Stomach (tissue), 9 donors: ENCODE data around the gene TMEM154. TPM values are rescaled to one million over a fixed set of nuclear protein-coding genes. Genes with fewer than 3 reads are reported as not detected.

Source experiments
- DNase-seq, 2 donors: peaks; one replicate each; pipeline versions ENCODE4 v3.0.0 to v3.0.0-alpha.2; 2013 to 2019
- H3K27ac ChIP-seq, 5 donors: fragments of 200-600 bp in 4 of 5; sonication (generic) in 4 of 5; one replicate each; pipeline ENCODE4 v1.5.1; 2013 to 2019; ENCODE audit warnings: mild to moderate bottlenecking in 1 of 5, moderate library complexity in 1 of 5
- H3K27me3 ChIP-seq, 3 donors: fragments of 200-600 bp; sonication (generic); one replicate each; pipeline ENCODE4 v1.5.1; 2017 to 2019; ENCODE audit warnings: mixed run types in 1 of 3
- H3K36me3 ChIP-seq, 4 donors: fragments of 200-600 bp; sonication (generic); 1 replicate in 3 of 4; 2 replicates in 1 of 4; pipeline ENCODE4 v1.5.1; 2016 to 2019
- H3K4me1 ChIP-seq, 4 donors: fragments of 200-600 bp; sonication (generic); one replicate each; pipeline ENCODE4 v1.5.1; 2016 to 2019
- H3K4me3 ChIP-seq, 4 donors: fragments of 200-600 bp; sonication (generic) in 3 of 4; one replicate each; pipeline ENCODE4 v1.5.1; 2016 to 2019; ENCODE audit warnings: mild to moderate bottlenecking in 1 of 4
- H3K9me3 ChIP-seq, 4 donors: fragments of 200-600 bp; sonication (generic); one replicate each; pipeline ENCODE4 v1.5.1; 2016 to 2019
- EP300 ChIP-seq: sonication (generic); formaldehyde crosslinking; IDR thresholded peaks from one replicate; pipeline ENCODE4 v1.6.1; 2017; ENCODE audit warnings: antibody characterized with exemption
- POLR2A ChIP-seq, 4 donors: fragments of 450-650 bp; IDR thresholded peaks; one replicate each; pipeline ENCODE4 v1.6.1; 2016; ENCODE audit warnings: antibody characterized with exemption in 4 of 4, control low read depth in 2 of 4, mild to moderate bottlenecking in 1 of 4, moderate library complexity in 1 of 4
- POLR2AphosphoS5 ChIP-seq, 3 donors: sonication (generic); formaldehyde crosslinking; IDR thresholded peaks; one replicate each; pipeline ENCODE4 v1.6.1; 2016; ENCODE audit warnings: antibody characterized with exemption in 3 of 3
- WGBS, 5 donors: extraction: QIAGEN DNeasy Blood & Tissue Kit in 3 of 5; methylation state at CpG; one replicate each; pipeline versions ENCODE4 v1.1.5 to v1.1.7; 2013 to 2018; 5-methylcytosine and 5-hydroxymethylcytosine counted together
- intact Hi-C: fragments of 100-400 bp; cut with DNase I; formaldehyde crosslinking; loops from one replicate; pipeline ENCODE4 v1.15.1; 2023; ENCODE audit warnings: low total_unique reads
- polyA plus RNA-seq, 3 donors: library from polyadenylated mRNA; stranded (reverse); fragments of 200-250 nt; gene quantifications; one replicate each; pipeline ENCODE4 v1.2.3, GENCODE V29; 2013
- total RNA-seq, 5 donors: library from RNA; depleted of rRNA; stranded (reverse); fragments of >200 nt; gene quantifications; one replicate each; pipeline versions ENCODE4 v1.1.0 to v1.2.3, GENCODE V29; 2014 to 2016
- TF ChIP-seq, protein P1 (sequence below), 7 experiments: fragments of 450-650 bp in 4 of 7; fragments of 200-600 bp in 3 of 7; sonication (generic) in 3 of 7; IDR thresholded peaks; one replicate each; pipeline ENCODE4 v1.5.1; 2016 to 2019; ENCODE audit warnings: antibody characterized with exemption in 7 of 7, control low read depth in 2 of 7, mild to moderate bottlenecking in 1 of 7
- donor health status: healthy with polysubstance abuse.
- donor health status: Bipolar disorder and iron deficiency.
- donor health status: healthy.

Gene TMEM154
- total and polyA plus RNA-seq, 8 donors = under 0.01 to 5.5 (median 0.69) TPM

DNA sequence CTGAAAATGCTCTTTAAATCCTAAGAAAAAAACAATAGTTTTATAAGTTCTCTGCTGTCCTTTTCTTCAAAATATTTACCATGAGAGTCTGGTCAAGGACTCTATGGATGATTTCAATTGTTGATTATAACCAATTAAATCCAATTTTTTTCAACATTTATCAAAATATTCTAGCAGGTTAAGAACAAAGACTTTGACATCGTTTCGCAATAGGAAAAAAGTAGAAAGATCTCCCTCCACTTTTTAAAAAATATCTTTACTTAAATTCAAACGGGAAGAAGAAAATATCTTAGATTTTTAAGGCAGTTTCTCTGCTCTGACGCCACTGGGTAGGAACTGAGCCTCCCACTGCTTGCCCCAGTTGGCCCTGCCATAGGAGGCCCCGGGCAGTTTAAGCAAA lies 44.7 kb upstream of the TMEM154 start:
- no peak for DNase-seq
- H3K4me3 ChIP-seq = no peak overlapping the region
- H3K36me3 ChIP-seq = no peaks in the 10 kb centered on the region
- WGBS, 5 donors = 71 to 76% (median 76%) methylated on average over 5 of the region's 5 CpGs
- no peaks in the 10 kb centered on the region for H3K27me3 ChIP-seq
- intact Hi-C loops = no loop called here
- H3K4me1 ChIP-seq = no peaks in the 10 kb centered on the region
- no peak overlapping the region for H3K27ac ChIP-seq
- H3K9me3 ChIP-seq = no peaks in the 10 kb centered on the region
- TF ChIP-seq POLR2A (IDR thresholded peaks at IDR 0.05) = no peak
- TF ChIP-seq POLR2AphosphoS5 (IDR thresholded peaks at IDR 0.05) = no peak
- no peak for TF ChIP-seq EP300
- TF ChIP-seq, protein P1, sequence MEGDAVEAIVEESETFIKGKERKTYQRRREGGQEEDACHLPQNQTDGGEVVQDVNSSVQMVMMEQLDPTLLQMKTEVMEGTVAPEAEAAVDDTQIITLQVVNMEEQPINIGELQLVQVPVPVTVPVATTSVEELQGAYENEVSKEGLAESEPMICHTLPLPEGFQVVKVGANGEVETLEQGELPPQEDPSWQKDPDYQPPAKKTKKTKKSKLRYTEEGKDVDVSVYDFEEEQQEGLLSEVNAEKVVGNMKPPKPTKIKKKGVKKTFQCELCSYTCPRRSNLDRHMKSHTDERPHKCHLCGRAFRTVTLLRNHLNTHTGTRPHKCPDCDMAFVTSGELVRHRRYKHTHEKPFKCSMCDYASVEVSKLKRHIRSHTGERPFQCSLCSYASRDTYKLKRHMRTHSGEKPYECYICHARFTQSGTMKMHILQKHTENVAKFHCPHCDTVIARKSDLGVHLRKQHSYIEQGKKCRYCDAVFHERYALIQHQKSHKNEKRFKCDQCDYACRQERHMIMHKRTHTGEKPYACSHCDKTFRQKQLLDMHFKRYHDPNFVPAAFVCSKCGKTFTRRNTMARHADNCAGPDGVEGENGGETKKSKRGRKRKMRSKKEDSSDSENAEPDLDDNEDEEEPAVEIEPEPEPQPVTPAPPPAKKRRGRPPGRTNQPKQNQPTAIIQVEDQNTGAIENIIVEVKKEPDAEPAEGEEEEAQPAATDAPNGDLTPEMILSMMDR (IDR thresholded peaks at IDR 0.05) = no peak

DNA sequence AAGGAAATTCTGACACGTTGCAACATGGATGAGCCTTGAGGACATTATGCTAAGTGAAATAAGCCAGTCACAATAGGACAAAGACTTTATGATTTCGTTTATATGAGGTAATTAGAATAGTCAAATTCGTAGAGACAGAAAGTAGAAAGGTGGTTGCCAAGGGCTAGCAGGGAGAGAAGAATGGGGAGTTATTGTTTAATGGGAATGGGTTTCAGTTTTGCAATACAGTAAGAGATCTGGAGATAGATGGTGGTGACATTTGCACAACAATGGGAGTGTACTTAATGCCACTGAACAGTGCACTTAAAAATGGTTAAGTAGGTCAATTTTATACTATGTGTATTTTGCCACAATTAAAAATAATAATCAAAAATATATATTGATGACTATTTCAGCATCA lies 43.4 kb upstream of the TMEM154 start:
- 74 to 81% (median 79%) methylated on average over 3 of the region's 3 CpGs for WGBS, 5 donors
- intact Hi-C loops = no loop called here
- DNase-seq = no peak
- Histone ChIP-seq H3K36me3 (no peaks in the 10 kb centered on the region), H3K27ac (no peak overlapping the region), H3K27me3 (no peaks in the 10 kb centered on the region), H3K4me3 (no peak overlapping the region), H3K4me1 (no peaks in the 10 kb centered on the region), H3K9me3 (no peaks in the 10 kb centered on the region)
- TF ChIP-seq, protein P1 (IDR thresholded peaks at IDR 0.05) = no peak
- TF ChIP-seq POLR2AphosphoS5 (IDR thresholded peaks at IDR 0.05) (no peak), EP300 (no peak), POLR2A (IDR thresholded peaks at IDR 0.05) (no peak)

DNA sequence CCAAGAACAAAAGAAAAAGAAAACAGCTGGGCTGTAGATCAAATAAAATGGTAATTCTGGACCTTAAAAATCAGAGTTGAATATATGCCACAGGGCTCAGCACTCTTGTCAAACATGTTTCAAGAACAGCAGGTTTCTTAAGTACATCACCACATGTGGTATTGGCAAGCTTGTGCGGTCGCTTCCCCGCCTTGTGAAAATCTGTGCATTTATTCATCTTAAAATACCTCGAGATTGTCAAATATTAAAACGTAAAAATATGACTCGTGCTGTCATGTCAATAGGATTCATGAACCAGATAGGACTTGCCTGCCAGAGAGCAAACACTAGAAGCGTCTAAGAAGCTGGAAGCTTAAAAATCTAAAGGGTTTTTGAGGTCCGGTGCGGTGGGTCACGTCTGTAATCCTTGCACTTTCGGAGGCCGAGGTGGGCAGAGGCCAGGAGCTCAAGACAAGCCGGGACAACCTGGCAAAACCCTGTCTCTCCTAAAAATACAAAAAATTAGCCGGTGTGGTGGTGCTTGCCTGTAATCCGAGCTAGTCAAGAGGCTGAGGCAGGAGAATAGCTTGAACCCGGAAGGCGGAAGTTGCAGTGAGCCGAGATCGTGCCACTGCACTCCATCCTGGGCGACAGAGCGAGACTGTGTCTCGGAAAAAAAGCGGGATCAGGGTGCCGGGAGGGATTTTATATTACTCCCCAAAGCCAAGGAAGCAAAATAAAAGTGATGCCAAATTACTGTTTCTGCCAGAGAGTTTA lies 40.2 kb upstream of the TMEM154 start:
- TF ChIP-seq, protein P1 (IDR thresholded peaks at IDR 0.05) = no peak
- TF ChIP-seq POLR2AphosphoS5 (IDR thresholded peaks at IDR 0.05) (no peak), EP300 (no peak), POLR2A (IDR thresholded peaks at IDR 0.05) (no peak)

DNA sequence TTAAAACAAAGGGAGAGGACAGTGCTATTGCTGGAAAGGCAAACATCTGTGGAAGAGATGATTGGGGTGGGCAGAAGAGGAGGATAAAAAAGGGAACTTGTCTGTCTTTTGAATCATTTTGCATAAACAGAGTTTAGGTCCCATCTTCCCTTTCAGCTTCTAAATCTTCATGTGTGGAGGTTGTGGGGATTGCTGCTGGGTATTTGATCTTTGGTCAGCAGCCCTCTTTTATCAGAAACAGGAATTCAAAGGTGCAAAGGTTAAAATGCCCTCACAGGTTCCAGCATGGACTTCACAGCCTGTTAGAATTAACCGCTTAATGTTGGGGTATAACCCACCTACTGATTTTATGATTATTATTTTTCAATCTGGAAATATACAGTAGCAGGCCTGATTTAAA lies 39.5 kb upstream of the TMEM154 start:
- TF ChIP-seq EP300 (no peak), POLR2AphosphoS5 (IDR thresholded peaks at IDR 0.05) (no peak), POLR2A (IDR thresholded peaks at IDR 0.05) (no peak)
- TF ChIP-seq, protein P1 (IDR thresholded peaks at IDR 0.05) = no peak
- Histone ChIP-seq H3K27me3 (no peaks in the 10 kb centered on the region), H3K27ac (no peak overlapping the region), H3K4me3 (no peak overlapping the region), H3K4me1 (no peaks in the 10 kb centered on the region), H3K9me3 (peaks cover 0 to 11% (median 2%) of the 10 kb centered on the region in 4 donors), H3K36me3 (no peaks in the 10 kb centered on the region)
- intact Hi-C loops = no loop called here
- 38 to 100% (median 88%) methylated on average over 1 of the region's 1 CpG for WGBS, 5 donors
- DNase-seq = no peak

More for the DNA sequence above, 40.2 kb upstream of the TMEM154 start:
- H3K4me1 ChIP-seq = no peaks in the 10 kb centered on the region
- H3K36me3 ChIP-seq = no peaks in the 10 kb centered on the region
- H3K27ac ChIP-seq = no peak overlapping the region
- H3K27me3 ChIP-seq = no peaks in the 10 kb centered on the region
- no peak overlapping the region for H3K4me3 ChIP-seq
- 73 to 80% (median 77%) methylated on average over 24 of the region's 24 CpGs for WGBS, 5 donors
- H3K9me3 ChIP-seq = peaks cover 0 to 5% (median under 1%) of the 10 kb centered on the region in 4 donors
- intact Hi-C loops = no loop called here
- DNase-seq = no peak
